Tibial nerve (tissue), 4 donors: Measurements from ENCODE around the gene CDKN2A. TPM values are rescaled to one million over a fixed set of nuclear protein-coding genes. Genes with fewer than 3 reads are reported as not detected.
A peak's percentile ranks its signal among the peaks of the same experiment; 100 is the strongest.

Source experiments
- DNase-seq, 2 donors: peaks; one replicate each; pipeline ENCODE4 v3.0.0-alpha.2; 2019; ENCODE audit warnings: low spot score in 2 of 2
- H3K27ac ChIP-seq, 4 donors: fragments of 200-600 bp; sonication (generic) in 3 of 4; one replicate each; pipeline ENCODE4 v1.5.1; 2017 to 2019; ENCODE audit warnings: mild to moderate bottlenecking in 1 of 4
- H3K27me3 ChIP-seq, 2 donors: fragments of 200-600 bp; sonication (generic) in 1 of 2; one replicate each; pipeline versions ENCODE4 v1.5.1 to v1.6.0; 2017 to 2019
- H3K36me3 ChIP-seq, 3 donors: fragments of 200-600 bp; sonication (generic); one replicate each; pipeline ENCODE4 v1.5.1; 2018 to 2019
- H3K4me1 ChIP-seq, 4 donors: fragments of 200-600 bp; sonication (generic) in 3 of 4; one replicate each; pipeline ENCODE4 v1.5.1; 2017 to 2019
- H3K4me3 ChIP-seq, 4 donors: fragments of 200-600 bp; sonication (generic) in 3 of 4; one replicate each; pipeline ENCODE4 v1.5.1; 2017 to 2019; ENCODE audit warnings: mild to moderate bottlenecking in 1 of 4, moderate library complexity in 1 of 4
- H3K9me3 ChIP-seq, 4 donors: fragments of 200-600 bp; sonication (generic) in 3 of 4; one replicate each; pipeline ENCODE4 v1.5.1; 2017 to 2019
- CTCF ChIP-seq, 5 experiments: fragments of 200-600 bp in 3 of 5; fragments of 450-650 bp in 2 of 5; sonication (generic) in 3 of 5; IDR thresholded peaks; one replicate each; pipeline ENCODE4 v1.5.1; 2016 to 2019; ENCODE audit warnings: antibody characterized with exemption in 5 of 5, mild to moderate bottlenecking in 3 of 5, moderate library complexity in 2 of 5
- EP300 ChIP-seq, 2 donors: sonication (generic); formaldehyde crosslinking; IDR thresholded peaks; one replicate each; pipeline ENCODE4 v1.6.1; 2017; ENCODE audit warnings: antibody characterized with exemption in 2 of 2, mild to moderate bottlenecking in 1 of 2
- POLR2A ChIP-seq, 2 donors: fragments of 450-650 bp; IDR thresholded peaks; one replicate each; pipeline ENCODE4 v1.6.1; 2017; ENCODE audit warnings: antibody characterized with exemption in 2 of 2, mild to moderate bottlenecking in 2 of 2, moderate library complexity in 2 of 2
- WGBS, 2 donors: methylation state at CpG; one replicate each; pipeline ENCODE4 v1.1.5; 2018; 5-methylcytosine and 5-hydroxymethylcytosine counted together
- total RNA-seq, 4 donors: library from RNA; depleted of rRNA; stranded (reverse); fragments of >200 nt; gene quantifications; one replicate each; pipeline ENCODE4 v1.1.0, GENCODE V29; 2016

The CDKN2A gene
- total RNA-seq, 4 donors from 2014 or later: 1.7 to 11.6 (median 2.4) TPM

- peaks cover 0 to 23% (median 6%) of the 10 kb centered on the region in 4 donors for H3K4me1 ChIP-seq
- no peak overlapping the region for H3K4me3 ChIP-seq
- H3K9me3 ChIP-seq: no peaks in the 10 kb centered on the region
- TF ChIP-seq CTCF (IDR thresholded peaks at IDR 0.05): no peak
- TF ChIP-seq EP300 (IDR thresholded peaks at IDR 0.05): no peak
- TF ChIP-seq POLR2A (IDR thresholded peaks at IDR 0.05): no peak
- DNase-seq: no peak
- H3K36me3 ChIP-seq: no peaks in the 10 kb centered on the region
- 74 to 84% methylated on average over 3 of the region's 3 CpGs for WGBS, 2 donors
- H3K27me3 ChIP-seq: no peaks in the 10 kb centered on the region
- no peak overlapping the region for H3K27ac ChIP-seq
Observed at GRCh38 chr9:22039258-22039657, 45.1 kb upstream of the CDKN2A start.

- whole genome bisulfite sequencing, 2 donors: 37 to 41% methylated on average over 2 of the region's 2 CpGs
- Histone ChIP-seq H3K4me3 (no peak overlapping the region), H3K27me3 (no peaks in the 10 kb centered on the region), H3K27ac (no peak overlapping the region), H3K4me1 (peaks cover 0 to 23% (median 6%) of the 10 kb centered on the region in 4 donors), H3K36me3 (no peaks in the 10 kb centered on the region), H3K9me3 (no peaks in the 10 kb centered on the region)
- TF ChIP-seq POLR2A (IDR thresholded peaks at IDR 0.05): no peak
- peak; percentile 44 to 57 for TF ChIP-seq EP300 (IDR thresholded peaks at IDR 0.05)
- TF ChIP-seq CTCF (IDR thresholded peaks at IDR 0.05): peak in 3 of 5 experiments; percentile 13 to 42 (median 29)
- DNase-seq: no peak
Observed at GRCh38 chr9:22037954-22038690, 43.9 kb upstream of the CDKN2A start.

GRCh38 chr9:22036866-22037626 is 42.9 kb upstream of the CDKN2A start:
- no peaks in the 10 kb centered on the region for H3K27me3 ChIP-seq
- peaks cover 0 to 23% (median 6%) of the 10 kb centered on the region in 4 donors for H3K4me1 ChIP-seq
- H3K36me3 ChIP-seq: no peaks in the 10 kb centered on the region
- 93 to 96% methylated on average over 4 of the region's 4 CpGs for WGBS, 2 donors
- no peak for DNase-seq
- TF ChIP-seq CTCF (IDR thresholded peaks at IDR 0.05) (no peak), EP300 (IDR thresholded peaks at IDR 0.05) (no peak), POLR2A (IDR thresholded peaks at IDR 0.05) (no peak)
- no peak overlapping the region for H3K4me3 ChIP-seq
- H3K27ac ChIP-seq: no peak overlapping the region
- H3K9me3 ChIP-seq: no peaks in the 10 kb centered on the region

GRCh38 chr9:22035591-22036011 is 41.4 kb upstream of the CDKN2A start:
- Histone ChIP-seq H3K4me3 (no peak overlapping the region), H3K36me3 (no peaks in the 10 kb centered on the region), H3K27ac (no peak overlapping the region), H3K4me1 (peaks cover 0 to 23% (median 6%) of the 10 kb centered on the region in 4 donors), H3K9me3 (no peaks in the 10 kb centered on the region), H3K27me3 (no peaks in the 10 kb centered on the region)
- no peak for DNase-seq
- 67 to 80% methylated on average over 2 of the region's 2 CpGs for WGBS, 2 donors
- no peak for TF ChIP-seq POLR2A (IDR thresholded peaks at IDR 0.05)
- no peak for TF ChIP-seq EP300 (IDR thresholded peaks at IDR 0.05)
- no peak for TF ChIP-seq CTCF (IDR thresholded peaks at IDR 0.05)
